ENCODE measurements around the gene ARMH2. TPM values are rescaled to one million over a fixed set of nuclear protein-coding genes. Genes with fewer than 3 reads are reported as not detected.
"Not testable (repeated sequence)": the region's sequence is repeated elsewhere in the genome, so short reads cannot be mapped to it uniquely, and the experiment has no call there.

Gene ARMH2
- total and polyA plus RNA-seq, 8 donors, result not detected

DNA sequence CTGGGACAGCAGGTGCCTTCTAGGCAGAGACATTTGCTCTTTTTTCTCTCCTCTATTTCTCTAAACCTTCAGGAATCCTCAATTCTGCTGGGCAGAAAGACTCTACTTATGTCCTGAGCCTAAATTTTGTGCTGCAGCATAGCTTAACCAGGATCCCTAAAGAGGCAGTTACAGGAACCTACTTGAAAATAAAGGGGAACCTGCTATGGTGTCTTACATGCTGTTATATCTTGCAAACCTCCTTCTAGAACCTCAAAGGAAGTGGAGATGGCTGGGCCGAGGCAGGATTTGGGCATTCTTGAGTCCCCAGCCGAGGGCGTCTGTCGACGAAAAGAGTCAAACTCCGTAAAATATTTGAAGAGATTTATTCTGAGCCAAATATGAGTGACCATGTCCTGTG is 41.1 kb downstream of the ARMH2 start:
- intact Hi-C loops (cut with DNase I; ENCODE audit: low total_unique reads), result no loop called here
- no peak for TF ChIP-seq POLR2A (IDR thresholded peaks at IDR 0.05)
- TF ChIP-seq POLR2AphosphoS5 (IDR thresholded peaks at IDR 0.05), result no peak
- TF ChIP-seq EP300 (IDR thresholded peaks at IDR 0.05), result no peak
- TF ChIP-seq, protein P1, sequence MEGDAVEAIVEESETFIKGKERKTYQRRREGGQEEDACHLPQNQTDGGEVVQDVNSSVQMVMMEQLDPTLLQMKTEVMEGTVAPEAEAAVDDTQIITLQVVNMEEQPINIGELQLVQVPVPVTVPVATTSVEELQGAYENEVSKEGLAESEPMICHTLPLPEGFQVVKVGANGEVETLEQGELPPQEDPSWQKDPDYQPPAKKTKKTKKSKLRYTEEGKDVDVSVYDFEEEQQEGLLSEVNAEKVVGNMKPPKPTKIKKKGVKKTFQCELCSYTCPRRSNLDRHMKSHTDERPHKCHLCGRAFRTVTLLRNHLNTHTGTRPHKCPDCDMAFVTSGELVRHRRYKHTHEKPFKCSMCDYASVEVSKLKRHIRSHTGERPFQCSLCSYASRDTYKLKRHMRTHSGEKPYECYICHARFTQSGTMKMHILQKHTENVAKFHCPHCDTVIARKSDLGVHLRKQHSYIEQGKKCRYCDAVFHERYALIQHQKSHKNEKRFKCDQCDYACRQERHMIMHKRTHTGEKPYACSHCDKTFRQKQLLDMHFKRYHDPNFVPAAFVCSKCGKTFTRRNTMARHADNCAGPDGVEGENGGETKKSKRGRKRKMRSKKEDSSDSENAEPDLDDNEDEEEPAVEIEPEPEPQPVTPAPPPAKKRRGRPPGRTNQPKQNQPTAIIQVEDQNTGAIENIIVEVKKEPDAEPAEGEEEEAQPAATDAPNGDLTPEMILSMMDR (IDR thresholded peaks at IDR 0.05), result no peak
- no peak overlapping the region for H3K4me3 ChIP-seq
- no peaks in the 10 kb centered on the region for H3K9me3 ChIP-seq
- H3K27me3 ChIP-seq, result no peaks in the 10 kb centered on the region
- no peak overlapping the region for H3K27ac ChIP-seq
- peaks cover 0 to 13% (median 8%) of the 10 kb centered on the region in 4 donors for H3K4me1 ChIP-seq
- no peaks in the 10 kb centered on the region for H3K36me3 ChIP-seq
- WGBS, 5 donors, result 85 to 95% (median 93%) methylated on average over 6 of the region's 6 CpGs
- DNase-seq, result no peak

DNA sequence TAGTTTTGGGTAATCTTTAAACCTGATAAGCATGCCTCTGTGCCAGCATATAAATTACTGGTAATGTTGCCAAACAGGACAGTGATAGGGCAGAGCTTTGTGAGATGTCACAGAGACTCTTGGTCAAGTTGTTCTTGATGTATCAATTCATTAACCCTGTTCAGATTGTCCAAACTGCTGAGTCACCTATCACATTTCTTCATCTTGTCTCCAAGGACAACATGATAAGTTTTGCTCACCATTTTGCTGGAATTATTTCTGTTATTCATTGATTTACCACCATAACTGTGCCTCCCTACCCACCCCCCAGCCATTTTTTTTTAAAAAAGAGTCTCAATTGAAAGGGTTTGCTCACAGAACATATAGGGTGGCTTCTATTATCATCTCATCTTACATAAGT is 43.4 kb downstream of the ARMH2 start:
- Histone ChIP-seq H3K27me3 (no peaks in the 10 kb centered on the region), H3K27ac (no peak overlapping the region), H3K4me1 (peaks cover 0 to 6% (median 2%) of the 10 kb centered on the region in 4 donors), H3K36me3 (no peaks in the 10 kb centered on the region), H3K4me3 (no peak overlapping the region), H3K9me3 (no peaks in the 10 kb centered on the region)
- no peak for DNase-seq
- intact Hi-C loops (cut with DNase I; ENCODE audit: low total_unique reads), result no loop called here
- no peak for TF ChIP-seq POLR2AphosphoS5 (IDR thresholded peaks at IDR 0.05)

DNA sequence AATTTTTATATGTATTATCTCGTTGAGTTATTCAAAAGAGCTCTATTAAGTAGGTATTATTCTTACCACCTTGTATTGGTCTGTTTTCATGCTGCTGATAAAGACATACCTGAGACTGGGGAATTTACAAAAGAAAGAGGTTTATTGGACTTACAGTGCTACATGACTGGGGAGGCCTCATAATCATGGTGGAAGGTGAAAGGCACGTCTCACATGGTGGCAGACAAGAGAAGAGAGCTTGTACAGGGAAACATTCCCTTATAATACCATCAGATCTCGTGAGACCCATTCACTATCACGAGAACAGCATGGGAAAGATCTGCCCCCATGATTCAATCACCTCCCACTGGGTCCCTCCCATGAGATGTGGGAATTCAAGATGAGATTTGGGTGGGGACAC is 44.3 kb downstream of the ARMH2 start:
- H3K27ac ChIP-seq; H3K36me3 ChIP-seq; H3K4me1 ChIP-seq; DNase-seq; H3K4me3 ChIP-seq; H3K9me3 ChIP-seq; intact Hi-C loops (cut with DNase I; ENCODE audit: low total_unique reads); H3K27me3 ChIP-seq: not testable (repeated sequence)
- 78 to 95% (median 91%) methylated on average over 4 of the region's 4 CpGs for WGBS, 5 donors

DNA sequence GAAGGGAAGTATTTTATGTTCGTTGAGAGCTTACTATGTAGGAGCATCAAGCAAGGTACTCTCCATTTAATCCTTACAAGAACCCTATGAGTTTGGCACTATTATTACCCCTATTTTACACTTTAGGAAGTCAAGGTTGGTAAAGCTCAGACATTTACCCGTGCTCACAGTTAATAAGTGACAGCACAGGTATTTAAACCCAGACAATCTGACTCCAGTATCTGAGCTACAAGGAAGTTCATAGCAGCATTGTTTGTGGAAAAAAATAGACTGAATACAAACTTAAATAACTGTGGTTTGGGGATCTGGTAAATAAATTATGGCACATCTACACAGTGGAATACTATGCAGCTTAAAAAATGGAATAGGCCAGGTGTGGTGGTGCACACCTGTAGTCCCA is 45.2 kb downstream of the ARMH2 start:
- Histone ChIP-seq H3K9me3 (no peaks in the 10 kb centered on the region), H3K27me3 (no peaks in the 10 kb centered on the region), H3K36me3 (no peaks in the 10 kb centered on the region), H3K4me3 (no peak overlapping the region), H3K4me1 (peaks cover 0 to 6% (median 2%) of the 10 kb centered on the region in 4 donors), H3K27ac (peak overlapping the region in 3 of 5 donors; percentile 52 to 76 (median 73))
- 50 to 67% (median 57%) methylated on average over 2 of the region's 2 CpGs for WGBS, 5 donors
- intact Hi-C loops (cut with DNase I; ENCODE audit: low total_unique reads), result no loop called here
- DNase-seq, result no peak
- TF ChIP-seq POLR2AphosphoS5 (IDR thresholded peaks at IDR 0.05), result no peak
- no peak for TF ChIP-seq EP300 (IDR thresholded peaks at IDR 0.05)
- TF ChIP-seq, protein P1 (IDR thresholded peaks at IDR 0.05), result no peak
- TF ChIP-seq POLR2A (IDR thresholded peaks at IDR 0.05), result no peak

DNA sequence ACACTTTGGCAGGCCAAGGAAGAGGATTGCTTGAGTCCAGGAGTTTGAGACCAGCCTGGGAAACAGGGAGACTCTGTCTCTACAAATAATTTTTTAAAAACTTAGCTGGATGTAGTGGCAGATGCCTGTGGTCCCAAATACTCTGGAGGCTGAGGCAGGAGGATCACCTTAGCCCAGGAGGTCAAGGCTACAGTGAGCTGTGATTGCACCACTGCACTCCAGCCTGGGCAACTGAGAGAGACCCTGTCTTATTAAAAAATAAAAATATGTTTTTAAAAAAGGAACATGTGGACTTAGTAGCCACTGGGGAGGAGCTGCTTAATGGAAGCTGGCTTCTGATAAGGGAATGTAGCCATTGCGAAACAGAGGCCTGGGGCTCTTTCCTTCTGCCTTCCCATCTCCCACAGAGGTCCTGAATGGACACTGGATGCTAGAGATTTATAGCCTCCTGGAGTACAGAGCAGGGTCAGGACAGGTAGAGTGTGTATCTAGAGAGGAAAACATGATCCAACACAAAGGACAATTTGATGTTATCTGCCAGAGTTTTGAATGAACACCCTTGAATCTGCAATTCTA is 45.7 kb downstream of the ARMH2 start:
- intact Hi-C loops (cut with DNase I; ENCODE audit: low total_unique reads), result no loop called here
- H3K4me3 ChIP-seq, result no peak overlapping the region
- TF ChIP-seq EP300 (IDR thresholded peaks at IDR 0.05) (no peak), POLR2AphosphoS5 (IDR thresholded peaks at IDR 0.05) (no peak), POLR2A (IDR thresholded peaks at IDR 0.05) (no peak)
- TF ChIP-seq, protein P1 (IDR thresholded peaks at IDR 0.05), result no peak
- no peaks in the 10 kb centered on the region for H3K9me3 ChIP-seq
- 31 to 64% (median 56%) methylated on average over 1 of the region's 1 CpG for WGBS, 5 donors
- H3K36me3 ChIP-seq, result no peaks in the 10 kb centered on the region
- peaks cover 0 to 6% (median 2%) of the 10 kb centered on the region in 4 donors for H3K4me1 ChIP-seq
- no peaks in the 10 kb centered on the region for H3K27me3 ChIP-seq
- H3K27ac ChIP-seq, result peak overlapping the region; percentile 10 to 76 (median 72)
- DNase-seq, result peak in 1 of 2 donors; percentile 13

Data from stomach (tissue), 9 donors.